GM18526 (cell line): ENCODE measurements around the gene TOMM40.

Experiments
- POLR2A ChIP-seq: IDR thresholded peaks from 3 replicates; pipeline ENCODE4 v1.6.1; 2011; ENCODE audit not compliant: insufficient read length; ENCODE audit errors: extremely low read depth

Gene TOMM40

GRCh38 chr19:44891016-44891882 is at the start of gene TOMM40:
Gene TOMM40 (plus strand): TSS chr19:44891254. CDS start chr19:44891416, 162 bp downstream.
- TF ChIP-seq POLR2A = peak; percentile 61

DNA sequence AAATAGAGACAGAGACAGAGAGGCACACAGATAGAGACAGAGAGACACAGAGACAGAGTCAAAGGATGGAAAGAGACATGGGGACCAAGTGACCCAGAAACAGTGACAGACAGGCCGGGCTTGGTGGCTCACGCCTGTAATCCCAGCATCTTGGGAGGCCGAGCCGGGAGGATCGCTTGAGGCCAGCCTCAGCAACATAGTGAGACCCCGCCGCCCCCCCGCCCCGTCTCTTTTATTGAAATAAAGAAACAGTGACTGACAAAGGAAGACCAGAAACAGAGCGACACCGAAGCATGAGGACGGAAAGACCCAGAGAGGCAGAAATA is 45.8 kb upstream of the TOMM40 start:
- no peak for TF ChIP-seq POLR2A

DNA sequence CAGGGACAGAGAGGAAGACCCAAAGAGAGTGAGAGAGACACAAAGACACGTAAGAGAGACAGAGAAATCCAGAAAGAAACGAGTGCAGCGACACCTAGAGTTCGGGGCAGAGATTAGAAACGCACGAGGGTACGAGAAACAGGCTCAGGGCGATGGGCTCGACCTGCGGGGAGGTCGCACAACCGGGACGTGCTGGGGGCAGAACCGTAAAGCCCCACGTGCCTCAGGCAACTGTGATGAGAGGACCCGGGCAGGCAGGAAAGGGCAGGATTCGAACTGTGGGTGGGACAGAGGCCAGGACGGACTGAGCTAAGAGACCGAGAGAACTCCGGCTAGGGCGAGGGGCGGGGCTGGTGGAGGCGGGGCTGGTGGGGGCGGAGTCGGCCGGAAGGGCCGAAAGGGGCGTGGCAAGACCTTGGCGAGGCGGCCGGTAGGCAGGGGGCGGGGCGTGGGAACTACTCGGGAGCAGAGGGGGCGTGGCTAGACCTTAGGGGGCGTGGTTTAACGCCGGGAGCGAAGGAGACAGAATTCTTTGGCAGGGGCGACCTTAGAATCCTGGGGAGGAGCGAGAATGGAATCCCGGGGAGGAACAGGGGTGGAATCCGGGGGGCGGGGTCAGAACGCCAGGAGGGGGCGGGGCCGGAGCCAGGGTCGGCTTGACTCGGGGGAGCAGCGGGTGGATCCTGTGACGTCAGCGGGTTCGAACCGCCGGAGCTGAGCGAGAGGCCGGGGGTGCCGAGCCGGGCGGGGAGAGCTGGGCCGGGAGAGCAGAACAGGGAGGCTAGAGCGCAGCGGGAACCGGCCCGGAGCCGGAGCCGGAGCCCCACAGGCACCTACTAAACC is 45.2 kb upstream of the TOMM40 start, which contains the start of gene NECTIN2:
Gene NECTIN2 (plus strand): TSS at position 686 of the 843 bp plus-strand sequence. CDS start 229 bp downstream, outside the sequence.
- no peak for TF ChIP-seq POLR2A

DNA sequence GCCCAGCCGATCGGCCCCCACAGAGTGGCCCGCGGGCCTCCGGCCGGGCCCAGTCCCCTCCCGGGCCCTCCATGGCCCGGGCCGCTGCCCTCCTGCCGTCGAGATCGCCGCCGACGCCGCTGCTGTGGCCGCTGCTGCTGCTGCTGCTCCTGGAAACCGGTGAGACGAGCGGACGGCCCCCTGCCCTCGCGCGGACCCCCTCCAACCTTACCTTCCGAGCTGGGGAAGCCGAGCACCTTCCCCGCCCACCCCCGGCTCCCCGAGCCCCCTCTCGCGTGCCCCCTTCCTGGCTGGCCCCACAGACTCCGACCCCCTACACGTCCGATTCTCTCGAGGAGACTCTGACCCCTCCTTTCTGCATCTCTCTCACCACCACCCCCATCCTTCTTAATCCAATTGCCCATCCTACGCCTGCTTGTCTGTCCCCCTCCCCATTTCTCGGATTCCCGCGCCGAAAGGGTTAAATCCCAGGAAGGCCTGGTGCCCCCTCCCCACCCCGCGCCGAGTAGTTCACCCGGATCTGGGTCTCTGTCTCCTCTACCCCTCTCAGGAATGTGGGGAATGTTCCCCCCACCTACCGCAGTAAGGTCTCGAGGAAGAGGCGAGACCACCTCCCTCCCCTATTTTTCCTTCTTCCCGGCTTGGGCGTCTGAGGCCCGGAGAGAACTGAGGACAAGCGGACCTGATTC is 44.5 kb upstream of the TOMM40 start:
- no peak for TF ChIP-seq POLR2A

DNA sequence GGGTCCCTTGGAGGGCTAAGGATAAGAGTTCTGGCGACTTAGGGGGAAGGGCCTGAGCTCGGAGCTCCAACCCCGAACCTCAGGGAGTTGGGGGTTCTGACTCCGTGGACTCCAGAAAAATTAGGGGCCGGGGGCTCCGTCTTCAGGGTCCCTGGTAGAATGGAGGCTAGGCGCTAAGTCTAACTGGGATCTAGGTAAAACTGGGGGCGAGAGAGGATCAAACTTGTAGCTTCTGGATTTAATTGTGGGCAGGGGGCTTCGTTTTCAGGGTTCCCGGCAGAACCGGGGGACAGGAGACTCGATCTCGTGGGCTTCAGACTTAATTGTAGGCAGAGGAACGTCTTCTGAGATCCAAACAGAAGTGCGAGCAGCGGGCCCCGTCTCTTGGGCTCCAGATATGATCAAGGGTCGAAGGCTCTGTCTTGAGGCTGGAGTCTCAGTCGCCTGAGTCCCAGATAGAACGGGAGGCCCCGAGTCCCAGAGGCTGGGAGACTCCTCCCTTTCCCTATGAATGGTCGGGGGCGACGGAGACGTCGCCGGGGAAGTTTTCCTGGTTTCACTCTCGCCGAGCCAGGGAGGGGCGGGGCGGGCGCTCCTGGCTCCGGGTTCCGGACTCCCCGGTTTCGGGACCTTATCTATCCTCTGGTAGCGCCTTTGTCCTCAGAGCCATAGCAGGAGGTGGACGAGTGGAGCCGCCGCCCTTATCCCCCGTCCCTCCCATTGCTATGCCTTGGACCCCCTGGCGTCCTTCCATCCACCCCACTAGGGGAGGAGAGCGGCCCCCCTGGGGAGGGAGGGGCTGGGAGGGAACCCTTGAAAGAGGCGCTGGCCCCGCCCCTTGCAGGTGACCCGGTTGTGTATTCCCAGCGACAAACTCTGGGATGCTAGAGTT is 43.7 kb upstream of the TOMM40 start:
- TF ChIP-seq POLR2A = no peak

DNA sequence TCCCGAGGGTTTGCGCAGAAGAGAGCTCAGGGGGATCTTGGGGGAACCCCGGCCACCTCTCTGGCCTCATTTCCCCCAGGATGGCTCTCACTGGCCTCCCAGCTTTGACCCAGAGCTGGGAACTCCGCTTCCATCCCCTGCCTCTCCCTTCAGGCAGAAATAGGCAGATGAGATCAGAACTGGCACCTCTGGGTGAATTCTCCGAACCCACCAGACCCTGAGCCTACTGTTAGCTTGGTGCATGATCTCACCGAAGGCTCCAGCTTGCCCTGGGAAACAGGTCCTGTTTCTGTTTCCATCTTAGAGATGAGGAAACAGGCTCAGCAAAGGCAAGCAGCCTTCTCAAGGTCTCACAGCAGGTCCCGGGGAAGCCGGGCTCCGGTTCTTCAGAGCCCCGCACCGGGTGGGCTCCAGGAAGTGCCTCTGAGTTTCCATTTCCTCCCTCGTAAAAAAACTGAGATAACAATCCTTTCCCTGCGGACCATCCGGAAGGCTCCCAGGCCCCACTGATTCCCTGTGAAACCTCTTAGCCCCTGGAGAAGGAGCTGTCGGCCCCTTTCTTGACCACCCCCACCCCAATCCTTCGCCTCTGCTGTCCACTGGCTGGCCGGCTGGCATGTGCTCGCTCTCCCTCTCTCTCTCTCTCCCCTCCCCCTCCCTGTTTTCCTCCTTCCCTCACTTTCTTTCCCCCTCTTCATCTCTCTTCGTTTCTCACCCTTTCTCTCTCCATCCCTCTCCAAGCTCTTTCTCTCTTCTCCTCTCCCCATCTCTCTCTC is 42.8 kb upstream of the TOMM40 start:
- no peak for TF ChIP-seq POLR2A

- no peak for TF ChIP-seq POLR2A
Observed at GRCh38 chr19:44848812-44849447, 42.1 kb upstream of the TOMM40 start.

- TF ChIP-seq POLR2A = no peak
Observed at GRCh38 chr19:44850641-44851109, 40.4 kb upstream of the TOMM40 start.

- TF ChIP-seq POLR2A = no peak
Observed at GRCh38 chr19:44851427-44851826, 39.6 kb upstream of the TOMM40 start.

GRCh38 chr19:44855606-44856005 is 35.4 kb upstream of the TOMM40 start:
- no peak for TF ChIP-seq POLR2A

DNA sequence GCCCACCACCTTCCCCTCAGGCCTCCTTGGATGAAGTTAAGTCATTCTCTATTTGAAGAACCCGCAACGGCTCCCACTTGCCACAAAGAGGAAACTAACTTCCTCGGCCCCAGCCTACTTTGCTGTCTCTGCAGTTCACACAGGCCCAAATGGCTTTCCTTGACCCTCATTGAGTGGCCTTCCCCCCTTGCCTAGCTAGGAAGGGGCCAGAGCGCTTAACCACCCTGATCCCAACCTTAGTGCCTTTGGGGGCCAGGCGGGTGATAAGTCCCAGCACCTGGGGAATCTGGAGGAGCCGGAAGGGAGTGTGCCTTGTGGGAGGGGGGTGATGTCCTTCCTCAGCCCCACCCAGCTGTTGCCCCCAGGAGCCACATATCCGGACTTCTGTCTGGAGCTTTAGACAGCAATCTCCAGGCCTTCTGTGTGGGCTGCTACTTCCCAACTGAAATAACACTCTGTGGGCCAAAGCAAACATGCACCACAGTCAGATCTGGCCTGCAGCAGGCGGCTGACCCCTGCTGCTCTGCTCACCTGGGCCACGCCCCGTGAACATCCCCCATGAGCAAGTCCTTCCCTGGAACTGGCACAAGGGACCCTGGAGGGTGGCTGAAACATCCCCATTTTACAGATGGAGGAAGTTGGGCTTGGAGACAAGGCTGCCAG is 34.5 kb upstream of the TOMM40 start:
- no peak for TF ChIP-seq POLR2A

DNA sequence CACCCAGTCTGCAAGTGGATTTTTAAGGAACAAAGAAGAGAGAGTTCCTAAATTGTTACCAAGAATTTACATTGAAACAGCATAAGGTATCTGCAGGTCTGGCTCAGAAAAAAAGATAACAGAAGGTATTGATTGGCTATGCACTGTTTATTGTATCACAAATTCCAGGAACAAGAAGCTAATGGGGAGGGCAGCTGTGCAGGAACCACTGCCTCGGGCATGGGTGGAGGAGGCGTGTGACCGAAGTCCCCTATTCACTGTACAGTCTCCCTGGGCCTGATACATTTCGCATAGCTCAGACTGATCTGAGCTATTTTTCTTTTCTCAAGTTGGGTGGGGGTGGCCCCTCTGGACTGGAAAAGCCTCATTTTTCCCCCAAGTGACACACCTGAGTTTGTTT is 33.2 kb upstream of the TOMM40 start:
- TF ChIP-seq POLR2A = no peak

GRCh38 chr19:44863990-44864389 is 27.1 kb upstream of the TOMM40 start:
- no peak for TF ChIP-seq POLR2A
